ENCODE data around the gene MYEOV. TPM values are rescaled to one million over a fixed set of nuclear protein-coding genes. Genes with fewer than 3 reads are reported as not detected.

Gene MYEOV
- total and polyA plus RNA-seq, 9 of the 15 experiments (the other 6 are each of a cell fraction or from before 2014, with no cell fraction given), result 10.2 to 133 (median 32.2) TPM

DNA sequence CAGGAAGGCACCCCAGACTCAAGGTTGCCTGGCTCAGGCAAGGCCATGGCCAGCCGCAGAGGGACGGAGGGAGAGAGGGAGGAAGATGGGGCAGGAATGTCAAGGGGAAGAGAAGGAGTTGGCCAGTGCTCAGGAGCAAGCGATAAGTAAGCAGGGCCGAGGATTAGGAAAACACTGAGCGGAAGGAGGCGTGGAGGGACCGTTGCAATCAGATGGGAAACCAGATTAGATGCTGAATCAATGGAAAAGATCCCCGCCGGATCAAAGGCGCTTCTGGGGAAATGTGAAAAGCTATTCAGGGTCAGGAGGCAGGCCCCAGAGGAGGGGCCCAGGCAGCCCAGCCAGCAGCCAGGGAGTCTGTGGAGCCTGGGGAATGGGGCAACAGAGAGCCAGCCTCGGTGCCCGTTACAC is 26.6 kb upstream of the MYEOV start:
- Histone ChIP-seq H2AFZ (ENCODE audit: low read depth, low read length) (no peak overlapping the region), H3K9me3 (replicated peaks; ENCODE audit: control insufficient read depth, insufficient read depth, low read depth, low read length) (no peaks in the 10 kb centered on the region), H3K9me1 (ENCODE audit: control insufficient read depth, insufficient read depth, low read length) (no peaks in the 10 kb centered on the region), H3K4me3 (no peak overlapping the region), H3K27ac (ENCODE audit: extremely low read depth, low read depth, low read length) (no peak overlapping the region), H3K4me2 (ENCODE audit: insufficient read depth, low read length) (no peak overlapping the region), H3K9ac (ENCODE audit: insufficient read depth in 1 of 2, low read depth in 2 of 2, low read length in 2 of 2) (no peak overlapping the region; a peak in 1 of 4 replicates), H3K4me1 (replicated peaks in 1 of 2; ENCODE audit: control insufficient read depth in 2 of 2, insufficient read depth in 2 of 2, low read length in 2 of 2) (peaks cover 0 to 10% of the 10 kb centered on the region in 2 experiments; a peak in 2 of 5 replicates), H3K27me3 (ENCODE audit: control insufficient read depth in 2 of 2, insufficient read depth in 2 of 2, low read length in 2 of 2) (peaks cover 8 to 52% of the 10 kb centered on the region in 2 experiments; a peak in 4 of 5 replicates), H3K79me2 (ENCODE audit: control insufficient read depth, insufficient read depth, low read length) (no peaks in the 10 kb centered on the region), H3K36me3 (ENCODE audit: control insufficient read depth, insufficient read depth, low read length) (no peaks in the 10 kb centered on the region), H4K20me1 (replicated peaks; ENCODE audit: control insufficient read depth, insufficient read depth, low read length) (no peaks in the 10 kb centered on the region)
- in situ Hi-C loops (cut with MboI) (no loop called here), intact Hi-C loops (cut with micrococcal nuclease) (no loop called here)
- TF ChIP-seq HNRNPK (IDR thresholded peaks at IDR 0.05; ENCODE audit: low read depth, low read length, poor library complexity, severe bottlenecking), result no peak
- no peak for TF ChIP-seq MTF1 (CRISPR knock-in tag; IDR thresholded peaks at IDR 0.05; ENCODE audit: borderline replicate concordance)
- TF ChIP-seq U2AF2 (optimal IDR thresholded peaks at IDR 0.05; ENCODE audit: low read depth, low read length), result no peak
- TF ChIP-seq GTF2A2 (tag; IDR thresholded peaks at IDR 0.05), result no peak
- TF ChIP-seq GABPA (tag; conservative IDR thresholded peaks at IDR 0.05; ENCODE audit: low read depth), result no peak
- TF ChIP-seq, protein P1, sequence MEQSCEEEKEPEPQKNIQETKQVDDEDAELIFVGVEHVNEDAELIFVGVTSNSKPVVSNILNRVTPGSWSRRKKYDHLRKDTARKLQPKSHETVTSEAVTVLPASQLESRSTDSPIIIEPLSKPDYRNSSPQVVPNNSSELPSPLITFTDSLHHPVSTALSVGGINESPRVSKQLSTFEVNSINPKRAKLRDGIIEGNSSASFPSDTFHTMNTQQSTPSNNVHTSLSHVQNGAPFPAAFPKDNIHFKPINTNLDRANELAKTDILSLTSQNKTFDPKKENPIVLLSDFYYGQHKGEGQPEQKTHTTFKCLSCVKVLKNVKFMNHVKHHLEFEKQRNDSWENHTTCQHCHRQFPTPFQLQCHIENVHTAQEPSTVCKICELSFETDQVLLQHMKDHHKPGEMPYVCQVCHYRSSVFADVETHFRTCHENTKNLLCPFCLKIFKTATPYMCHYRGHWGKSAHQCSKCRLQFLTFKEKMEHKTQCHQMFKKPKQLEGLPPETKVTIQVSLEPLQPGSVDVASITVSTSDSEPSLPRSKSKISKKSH (CRISPR knock-in tag; IDR thresholded peaks at IDR 0.05), result no peak
- ATAC-seq (no peak), FAIRE-seq (no peak), DNase-seq (ENCODE audit: extremely low read depth in 1 of 4, low spot score in 3 of 4) (no peak)
- under 1% methylated on average over 12 of the region's 12 CpGs for WGBS (ENCODE audit: insufficient coverage, low coverage, missing lambda C conversion rate)
- BruUV-seq (replicated peaks), result no TSS peak
- ChIA-PET CTCF (ENCODE audit: low intra/inter-chr PET ratio) (no interaction called here), POLR2A (interaction anchor here (0.6 kb wide), 1 partner anchor 177 kb away, joined by 3 read pairs; no protein-coding TSS in a partner anchor)

All from K562 (cell line).